Endothelial cell of umbilical vein (primary cell): ENCODE results near the gene DPM2. TPM values are rescaled to one million over a fixed set of nuclear protein-coding genes. Genes with fewer than 3 reads are reported as not detected.

ENCODE experiments used
- BruUV-seq: library from RNA; stranded (reverse); fragments of 400-500 nt; replicated peaks from 2 replicates; lab custom pipeline; 2021; lab: Mats Ljungman, UMichigan
- CTCF ChIA-PET: fragments of 300-600, 350-600 bp; sonication (Branson Sonifier 250); formaldehyde crosslinking; loops from one replicate; lab custom pipeline; 2021; ENCODE audit warnings: antibody characterized with exemption, inconsistent platforms; lab: Charles Lee
- POLR2A ChIA-PET: fragments of 300-600, 350-600 bp; sonication (Branson Sonifier 250); formaldehyde crosslinking; loops from one replicate; lab custom pipeline; 2021; ENCODE audit warnings: antibody characterized with exemption, inconsistent platforms; lab: Charles Lee
- DNase-seq: peaks from one replicate; pipeline ENCODE4 v3.0.0-alpha.2; 2011; ENCODE audit warnings: low read depth, low spot score
- FAIRE-seq: peaks from 2 replicates; lab custom pipeline; 2011; peaks lifted over from hg19 to GRCh38; lab: Jason Lieb, UNC
- H2AFZ ChIP-seq: 2 replicates; pipeline ENCODE4 v1.6.0; 2012; ENCODE audit warnings: low read depth, low read length, control low read depth, inconsistent platforms
- H3K27ac ChIP-seq: 2 replicates; pipeline ENCODE4 v1.5.1; 2011; ENCODE audit warnings: low read depth, mild to moderate bottlenecking, control low read depth, low read length, moderate library complexity; ENCODE audit not compliant: insufficient read depth
- H3K27me3 ChIP-seq, 2 experiments: 2 replicates each; pipeline versions ENCODE4 v1.6.0 to v1.6.1; 2011; ENCODE audit warnings: low read length in 2 of 2, mixed read lengths in 1 of 2; ENCODE audit not compliant: control insufficient read depth in 2 of 2, insufficient read depth in 2 of 2
- H3K36me3 ChIP-seq, 2 experiments: 2 replicates in 1 of 2; 3 replicates in 1 of 2; pipeline ENCODE4 v1.5.1; 2011; ENCODE audit warnings: low read length in 2 of 2, mild to moderate bottlenecking in 1 of 2, moderate library complexity in 1 of 2; ENCODE audit not compliant: control insufficient read depth in 2 of 2, insufficient read depth in 2 of 2; ENCODE audit errors: extremely low read depth in 1 of 2
- H3K4me1 ChIP-seq: 3 replicates; pipeline ENCODE4 v1.5.1; 2011; ENCODE audit warnings: mild to moderate bottlenecking, low read length; ENCODE audit not compliant: control insufficient read depth, insufficient read depth; ENCODE audit errors: extremely low read depth
- H3K4me2 ChIP-seq: 2 replicates; pipeline ENCODE4 v1.6.1; 2011; ENCODE audit warnings: low read length, control low read depth, mixed read lengths; ENCODE audit not compliant: insufficient read depth
- H3K4me3 ChIP-seq, 3 experiments: fragments of 200-600 bp in 1 of 3; sonication (generic), shearing (Covaris generic) in 1 of 3; replicated peaks in 1 of 3; 2 replicates each; pipeline ENCODE4 v1.5.1; 2011 to 2016; ENCODE audit warnings: control low read depth in 3 of 3, low read length in 3 of 3, mild to moderate bottlenecking in 2 of 3, inconsistent platforms in 1 of 3, low read depth in 1 of 3, moderate library complexity in 1 of 3; ENCODE audit not compliant: insufficient read depth in 1 of 3
- H3K79me2 ChIP-seq: 2 replicates; pipeline ENCODE4 v1.6.0; 2012; ENCODE audit warnings: low read length, inconsistent platforms; ENCODE audit not compliant: control insufficient read depth, insufficient read depth
- H3K9ac ChIP-seq: replicated peaks from 2 replicates; pipeline ENCODE3; 2011; ENCODE audit warnings: low read length, control low read depth; ENCODE audit not compliant: insufficient read depth; ENCODE audit errors: extremely low read depth
- H3K9me1 ChIP-seq: replicated peaks from 3 replicates; pipeline ENCODE4 v1.6.0; 2011; ENCODE audit warnings: mild to moderate bottlenecking, low read length; ENCODE audit not compliant: control insufficient read depth, insufficient read depth; ENCODE audit errors: extremely low read depth
- H3K9me3 ChIP-seq: replicated peaks from 2 replicates; pipeline ENCODE4 v1.5.1; 2012; ENCODE audit warnings: low read length, inconsistent platforms; ENCODE audit not compliant: control insufficient read depth, insufficient read depth
- H4K20me1 ChIP-seq: replicated peaks from 2 replicates; pipeline ENCODE3; 2011; ENCODE audit warnings: mild to moderate bottlenecking, low read length; ENCODE audit not compliant: control insufficient read depth, insufficient read depth; ENCODE audit errors: extremely low read depth
- CTCF ChIP-seq, 2 donors: IDR thresholded peaks; 1 replicate in 1 of 2; 2 replicates in 1 of 2; pipeline ENCODE4 v1.5.1; 2011; ENCODE audit warnings: low read length in 2 of 2, mild to moderate bottlenecking in 2 of 2, moderate library complexity in 2 of 2, control low read depth in 1 of 2, inconsistent platforms in 1 of 2, low read depth in 1 of 2; ENCODE audit not compliant: insufficient read depth in 1 of 2; ENCODE audit errors: extremely low read depth in 1 of 2
- EZH2 ChIP-seq: IDR thresholded peaks from 2 replicates; pipeline ENCODE4 v1.6.1; 2012; ENCODE audit warnings: borderline replicate concordance, low read depth, mild to moderate bottlenecking, moderate library complexity, low read length, inconsistent platforms; ENCODE audit not compliant: severe bottlenecking
- GATA2 ChIP-seq: IDR thresholded peaks from 2 replicates; pipeline ENCODE4 v1.7.0; 2011; ENCODE audit warnings: low read depth, mild to moderate bottlenecking, moderate library complexity, mixed read lengths, low read length; ENCODE audit not compliant: insufficient read length, insufficient read depth
- JUN ChIP-seq: IDR thresholded peaks from 2 replicates; pipeline ENCODE4 v1.6.1; 2011; ENCODE audit warnings: borderline replicate concordance, low read depth; ENCODE audit not compliant: insufficient read length, insufficient read depth
- MYC ChIP-seq: IDR thresholded peaks from one replicate; pipeline ENCODE4 v1.6.1; 2011; ENCODE audit warnings: mild to moderate bottlenecking, low read depth, low read length
- POLR2A ChIP-seq: IDR thresholded peaks from 2 replicates; pipeline ENCODE4 v1.6.1; 2012; ENCODE audit warnings: low read depth, mild to moderate bottlenecking, control low read depth, low read length
- POLR2AphosphoS5 ChIP-seq: IDR thresholded peaks from 2 replicates; pipeline ENCODE4 v1.6.1; 2012; ENCODE audit warnings: low read depth, mild to moderate bottlenecking, control low read depth, low read length, moderate library complexity; ENCODE audit not compliant: insufficient read depth
- dilution Hi-C: fragments of 300-500 bp; cut with MboI; formaldehyde crosslinking; loops from one replicate; pipeline ENCODE4 v1.15.0; 2019; ENCODE audit warnings: low sequenced_read_pairs; ENCODE audit not compliant: extremely low pct_ligation_motif_present
- intact Hi-C: fragments of 100-400 bp; cut with micrococcal nuclease; formaldehyde crosslinking; loops from one replicate; pipeline ENCODE4 v1.10.0; 2022
- polyA plus RNA-seq, 4 experiments: library from polyadenylated mRNA; depleted of rRNA in 3 of 4; stranded (reverse) in 3 of 4; unstranded in 1 of 4; fragments of >200 nt; gene quantifications; 2 replicates each; pipeline versions ENCODE4 v1.2.1 to v1.2.3, GENCODE V29; 2011 to 2012; ENCODE audit warnings: missing spikeins in 1 of 4
- total RNA-seq: library from RNA; stranded (reverse); gene quantifications from 2 replicates; pipeline ENCODE4 v1.2.3, GENCODE V29; 2021

Gene DPM2
- total and polyA plus RNA-seq, 2 donors (not counting 3 experiments of a cell fraction or from before 2014, with no cell fraction given), result 47.9 to 63.9 TPM

GRCh38 chr9:127934986-127935385, 2.7 kb downstream of the DPM2 start:
- no peaks in the 10 kb centered on the region for H3K27me3 ChIP-seq
- no peak overlapping the region for H3K9ac ChIP-seq
- FAIRE-seq (no peak), DNase-seq (no peak)
- H2AFZ ChIP-seq, result no peak overlapping the region
- dilution Hi-C loops (no loop called here), intact Hi-C loops (no loop called here)
- no peaks in the 10 kb centered on the region for H3K9me1 ChIP-seq
- ChIA-PET CTCF (interaction anchor here (0.6 to 1.2 kb wide), 2 partner anchors 100 to 413 kb away, joined by 4 read pairs; no protein-coding TSS in a partner anchor), POLR2A (no interaction called here)
- no peak overlapping the region for H3K4me2 ChIP-seq
- no TSS peak for BruUV-seq
- no peak overlapping the region for H3K27ac ChIP-seq
- peaks cover 21% of the 10 kb centered on the region for H3K79me2 ChIP-seq
- no peaks in the 10 kb centered on the region for H3K9me3 ChIP-seq
- peaks cover 0 to 3% of the 10 kb centered on the region in 2 experiments for H3K36me3 ChIP-seq
- H3K4me1 ChIP-seq, result peaks cover 37% of the 10 kb centered on the region
- TF ChIP-seq GATA2 (no peak), MYC (no peak)
- no peak overlapping the region for H3K4me3 ChIP-seq
- H4K20me1 ChIP-seq, result no peaks in the 10 kb centered on the region

- peaks cover 37% of the 10 kb centered on the region for H3K4me1 ChIP-seq
- POLR2A ChIA-PET, result no interaction called here
These were observed 3.4 kb downstream of the DPM2 start for GRCh38 chr9:127934248-127934647.

More at GRCh38 chr9:127934248-127934647, 3.4 kb downstream of the DPM2 start:
- peaks cover 21% of the 10 kb centered on the region for H3K79me2 ChIP-seq
- no peak for FAIRE-seq
- no TSS peak for BruUV-seq
- no peaks in the 10 kb centered on the region for H4K20me1 ChIP-seq
- TF ChIP-seq POLR2AphosphoS5 (no peak), JUN (no peak), EZH2 (no peak), MYC (no peak), CTCF (IDR thresholded peaks at IDR 0.05; ENCODE audit: extremely low read depth in 1 of 2, insufficient read depth in 1 of 2, low read depth in 1 of 2, low read length in 2 of 2) (no peak), POLR2A (no peak)
- intact Hi-C loops (no loop called here), dilution Hi-C loops (no loop called here)
- H3K27me3 ChIP-seq, result no peaks in the 10 kb centered on the region
- no peak overlapping the region for H3K9ac ChIP-seq
- no peak for DNase-seq
- CTCF ChIA-PET, result interaction anchor here (1.2 kb wide), 1 partner anchor 101 kb away, joined by 4 read pairs; no protein-coding TSS in a partner anchor
- no peak overlapping the region for H3K27ac ChIP-seq
- no peak overlapping the region for H2AFZ ChIP-seq
- H3K4me3 ChIP-seq, result no peak overlapping the region
- peaks cover 0 to 3% of the 10 kb centered on the region in 2 experiments for H3K36me3 ChIP-seq
- H3K9me1 ChIP-seq, result no peaks in the 10 kb centered on the region
- H3K9me3 ChIP-seq, result no peaks in the 10 kb centered on the region
- no peak overlapping the region for H3K4me2 ChIP-seq
